ENCODE data around the gene ECM1. TPM values are rescaled to one million over a fixed set of nuclear protein-coding genes. Genes with fewer than 3 reads are reported as not detected.

The ECM1 gene
- total and polyA plus RNA-seq, 2 experiments from 2014 or later: 0.74 to 1.1 TPM

DNA sequence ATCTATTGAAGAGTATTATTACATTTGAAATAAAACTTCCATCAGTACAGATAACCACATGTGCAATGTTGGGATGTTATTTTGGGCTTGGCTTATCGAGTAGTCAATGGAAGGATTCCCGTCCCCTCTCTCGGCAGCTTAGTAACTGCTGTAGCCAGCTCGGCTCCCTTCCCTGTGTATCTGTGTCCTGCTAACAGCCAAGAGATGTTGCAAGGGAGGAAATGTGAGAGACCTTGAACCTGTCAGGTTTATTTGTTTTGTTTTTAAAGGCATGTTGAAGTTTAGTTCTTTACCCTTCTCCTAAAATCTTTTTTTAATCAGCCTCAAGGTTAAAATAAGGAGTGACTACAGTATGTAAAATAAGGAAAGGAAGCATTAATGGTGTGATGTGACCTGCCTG, 34.2 kb upstream of the ECM1 start:
- Histone ChIP-seq H3K9me2 (ENCODE audit: insufficient read depth) (no peaks in the 10 kb centered on the region), H3K4me2 (no peak overlapping the region), H2AFZ (no peak overlapping the region), H3K36me3 (ENCODE audit: insufficient read depth) (peaks cover 12% of the 10 kb centered on the region; the same call in 1 of the 2 replicates), H3F3A (replicated peaks; ENCODE audit: low read depth) (no peaks in the 10 kb centered on the region), H3K27ac (ENCODE audit: low read depth) (peak overlapping the region; percentile 28; the same call in 1 of the 2 replicates), H3K79me2 (replicated peaks; ENCODE audit: insufficient read depth) (no peaks in the 10 kb centered on the region), H3K27me3 (ENCODE audit: insufficient read depth) (no peaks in the 10 kb centered on the region), H3K4me1 (ENCODE audit: insufficient read depth) (0 out of 2 replicates have a peak, but pooled peaks cover 4% of the 10 kb centered on the region), H3K4me3 (no peak overlapping the region), H4K20me1 (replicated peaks; ENCODE audit: insufficient read depth) (no peaks in the 10 kb centered on the region; the same call in 1 of the 2 replicates)
- Mint-ChIP-seq H3K27me3 (ENCODE audit: insufficient read depth, low read depth, poor library complexity) (peaks cover 16% of the 10 kb centered on the region), H3K27ac (no peak overlapping the region), H3K9me3 (no peaks in the 10 kb centered on the region), H3K36me3 (ENCODE audit: low read depth) (peaks cover 35% of the 10 kb centered on the region), H3K4me1 (peaks cover 21% of the 10 kb centered on the region), H3K4me3 (no peak overlapping the region)
- peak; percentile 25 for DNase-seq (ENCODE audit: low spot score)
- no peak for ATAC-seq
- no peak for TF ChIP-seq STAT1 (IDR thresholded peaks at IDR 0.05; ENCODE audit: unreplicated experiment)
- no peak for TF ChIP-seq ZNF114 (CRISPR knock-in tag; IDR thresholded peaks at IDR 0.05)
- TF ChIP-seq, protein P1, sequence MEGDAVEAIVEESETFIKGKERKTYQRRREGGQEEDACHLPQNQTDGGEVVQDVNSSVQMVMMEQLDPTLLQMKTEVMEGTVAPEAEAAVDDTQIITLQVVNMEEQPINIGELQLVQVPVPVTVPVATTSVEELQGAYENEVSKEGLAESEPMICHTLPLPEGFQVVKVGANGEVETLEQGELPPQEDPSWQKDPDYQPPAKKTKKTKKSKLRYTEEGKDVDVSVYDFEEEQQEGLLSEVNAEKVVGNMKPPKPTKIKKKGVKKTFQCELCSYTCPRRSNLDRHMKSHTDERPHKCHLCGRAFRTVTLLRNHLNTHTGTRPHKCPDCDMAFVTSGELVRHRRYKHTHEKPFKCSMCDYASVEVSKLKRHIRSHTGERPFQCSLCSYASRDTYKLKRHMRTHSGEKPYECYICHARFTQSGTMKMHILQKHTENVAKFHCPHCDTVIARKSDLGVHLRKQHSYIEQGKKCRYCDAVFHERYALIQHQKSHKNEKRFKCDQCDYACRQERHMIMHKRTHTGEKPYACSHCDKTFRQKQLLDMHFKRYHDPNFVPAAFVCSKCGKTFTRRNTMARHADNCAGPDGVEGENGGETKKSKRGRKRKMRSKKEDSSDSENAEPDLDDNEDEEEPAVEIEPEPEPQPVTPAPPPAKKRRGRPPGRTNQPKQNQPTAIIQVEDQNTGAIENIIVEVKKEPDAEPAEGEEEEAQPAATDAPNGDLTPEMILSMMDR (conservative IDR thresholded peaks at IDR 0.05; ENCODE audit: low read depth in 2 of 2): no peak
- no peak for TF ChIP-seq POLR2AphosphoS5 (IDR thresholded peaks at IDR 0.05; ENCODE audit: low read depth)

DNA sequence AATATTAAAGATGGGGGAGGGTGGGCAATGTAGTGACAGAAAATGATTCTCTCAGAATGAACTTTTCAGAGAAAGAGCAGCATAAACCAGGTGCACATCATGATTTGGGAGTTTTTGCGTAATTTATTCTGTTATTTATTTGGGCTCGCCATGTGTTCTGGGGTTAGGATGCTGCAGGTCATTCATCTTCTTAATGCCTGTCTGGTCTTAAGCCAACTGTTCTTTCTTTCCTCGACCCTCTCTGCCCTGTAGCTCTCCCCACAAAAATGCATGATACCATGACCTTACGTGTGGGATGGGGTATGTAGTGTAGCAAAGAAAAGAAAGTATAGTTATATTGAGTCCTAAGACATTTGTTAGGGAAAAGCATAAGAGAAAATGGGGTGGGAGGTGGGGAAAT, 33.0 kb upstream of the ECM1 start:
- peaks cover 21% of the 10 kb centered on the region for H3K4me1 Mint-ChIP-seq
- H3K9me2 ChIP-seq (ENCODE audit: insufficient read depth): no peaks in the 10 kb centered on the region
- H3K36me3 ChIP-seq (ENCODE audit: insufficient read depth): peaks cover 12% of the 10 kb centered on the region; the same call in 1 of the 2 replicates
- H3K27me3 ChIP-seq (ENCODE audit: insufficient read depth): no peaks in the 10 kb centered on the region
- H3K4me3 ChIP-seq: no peak overlapping the region
- no peaks in the 10 kb centered on the region for H3K79me2 ChIP-seq (replicated peaks; ENCODE audit: insufficient read depth)
- no peak for DNase-seq (ENCODE audit: low spot score)
- H3K27ac ChIP-seq (ENCODE audit: low read depth): no peak overlapping the region
- no peak overlapping the region for H3K27ac Mint-ChIP-seq
- H3K27me3 Mint-ChIP-seq (ENCODE audit: insufficient read depth, low read depth, poor library complexity): peaks cover 18% of the 10 kb centered on the region
- no peak for ATAC-seq
- H3K4me3 Mint-ChIP-seq: no peak overlapping the region
- no peaks in the 10 kb centered on the region for H3K9me3 Mint-ChIP-seq
- H3F3A ChIP-seq (replicated peaks; ENCODE audit: low read depth): peaks cover 4% of the 10 kb centered on the region; the same call in 1 of the 2 replicates
- H3K36me3 Mint-ChIP-seq (ENCODE audit: low read depth): peaks cover 34% of the 10 kb centered on the region
- no peak overlapping the region for H3K4me2 ChIP-seq
- H4K20me1 ChIP-seq (replicated peaks; ENCODE audit: insufficient read depth): no peaks in the 10 kb centered on the region; the same call in 1 of the 2 replicates
- H2AFZ ChIP-seq: no peak overlapping the region
- H3K4me1 ChIP-seq (ENCODE audit: insufficient read depth): 0 out of 2 replicates have a peak, but pooled peaks cover 4% of the 10 kb centered on the region
- TF ChIP-seq, protein P2, sequence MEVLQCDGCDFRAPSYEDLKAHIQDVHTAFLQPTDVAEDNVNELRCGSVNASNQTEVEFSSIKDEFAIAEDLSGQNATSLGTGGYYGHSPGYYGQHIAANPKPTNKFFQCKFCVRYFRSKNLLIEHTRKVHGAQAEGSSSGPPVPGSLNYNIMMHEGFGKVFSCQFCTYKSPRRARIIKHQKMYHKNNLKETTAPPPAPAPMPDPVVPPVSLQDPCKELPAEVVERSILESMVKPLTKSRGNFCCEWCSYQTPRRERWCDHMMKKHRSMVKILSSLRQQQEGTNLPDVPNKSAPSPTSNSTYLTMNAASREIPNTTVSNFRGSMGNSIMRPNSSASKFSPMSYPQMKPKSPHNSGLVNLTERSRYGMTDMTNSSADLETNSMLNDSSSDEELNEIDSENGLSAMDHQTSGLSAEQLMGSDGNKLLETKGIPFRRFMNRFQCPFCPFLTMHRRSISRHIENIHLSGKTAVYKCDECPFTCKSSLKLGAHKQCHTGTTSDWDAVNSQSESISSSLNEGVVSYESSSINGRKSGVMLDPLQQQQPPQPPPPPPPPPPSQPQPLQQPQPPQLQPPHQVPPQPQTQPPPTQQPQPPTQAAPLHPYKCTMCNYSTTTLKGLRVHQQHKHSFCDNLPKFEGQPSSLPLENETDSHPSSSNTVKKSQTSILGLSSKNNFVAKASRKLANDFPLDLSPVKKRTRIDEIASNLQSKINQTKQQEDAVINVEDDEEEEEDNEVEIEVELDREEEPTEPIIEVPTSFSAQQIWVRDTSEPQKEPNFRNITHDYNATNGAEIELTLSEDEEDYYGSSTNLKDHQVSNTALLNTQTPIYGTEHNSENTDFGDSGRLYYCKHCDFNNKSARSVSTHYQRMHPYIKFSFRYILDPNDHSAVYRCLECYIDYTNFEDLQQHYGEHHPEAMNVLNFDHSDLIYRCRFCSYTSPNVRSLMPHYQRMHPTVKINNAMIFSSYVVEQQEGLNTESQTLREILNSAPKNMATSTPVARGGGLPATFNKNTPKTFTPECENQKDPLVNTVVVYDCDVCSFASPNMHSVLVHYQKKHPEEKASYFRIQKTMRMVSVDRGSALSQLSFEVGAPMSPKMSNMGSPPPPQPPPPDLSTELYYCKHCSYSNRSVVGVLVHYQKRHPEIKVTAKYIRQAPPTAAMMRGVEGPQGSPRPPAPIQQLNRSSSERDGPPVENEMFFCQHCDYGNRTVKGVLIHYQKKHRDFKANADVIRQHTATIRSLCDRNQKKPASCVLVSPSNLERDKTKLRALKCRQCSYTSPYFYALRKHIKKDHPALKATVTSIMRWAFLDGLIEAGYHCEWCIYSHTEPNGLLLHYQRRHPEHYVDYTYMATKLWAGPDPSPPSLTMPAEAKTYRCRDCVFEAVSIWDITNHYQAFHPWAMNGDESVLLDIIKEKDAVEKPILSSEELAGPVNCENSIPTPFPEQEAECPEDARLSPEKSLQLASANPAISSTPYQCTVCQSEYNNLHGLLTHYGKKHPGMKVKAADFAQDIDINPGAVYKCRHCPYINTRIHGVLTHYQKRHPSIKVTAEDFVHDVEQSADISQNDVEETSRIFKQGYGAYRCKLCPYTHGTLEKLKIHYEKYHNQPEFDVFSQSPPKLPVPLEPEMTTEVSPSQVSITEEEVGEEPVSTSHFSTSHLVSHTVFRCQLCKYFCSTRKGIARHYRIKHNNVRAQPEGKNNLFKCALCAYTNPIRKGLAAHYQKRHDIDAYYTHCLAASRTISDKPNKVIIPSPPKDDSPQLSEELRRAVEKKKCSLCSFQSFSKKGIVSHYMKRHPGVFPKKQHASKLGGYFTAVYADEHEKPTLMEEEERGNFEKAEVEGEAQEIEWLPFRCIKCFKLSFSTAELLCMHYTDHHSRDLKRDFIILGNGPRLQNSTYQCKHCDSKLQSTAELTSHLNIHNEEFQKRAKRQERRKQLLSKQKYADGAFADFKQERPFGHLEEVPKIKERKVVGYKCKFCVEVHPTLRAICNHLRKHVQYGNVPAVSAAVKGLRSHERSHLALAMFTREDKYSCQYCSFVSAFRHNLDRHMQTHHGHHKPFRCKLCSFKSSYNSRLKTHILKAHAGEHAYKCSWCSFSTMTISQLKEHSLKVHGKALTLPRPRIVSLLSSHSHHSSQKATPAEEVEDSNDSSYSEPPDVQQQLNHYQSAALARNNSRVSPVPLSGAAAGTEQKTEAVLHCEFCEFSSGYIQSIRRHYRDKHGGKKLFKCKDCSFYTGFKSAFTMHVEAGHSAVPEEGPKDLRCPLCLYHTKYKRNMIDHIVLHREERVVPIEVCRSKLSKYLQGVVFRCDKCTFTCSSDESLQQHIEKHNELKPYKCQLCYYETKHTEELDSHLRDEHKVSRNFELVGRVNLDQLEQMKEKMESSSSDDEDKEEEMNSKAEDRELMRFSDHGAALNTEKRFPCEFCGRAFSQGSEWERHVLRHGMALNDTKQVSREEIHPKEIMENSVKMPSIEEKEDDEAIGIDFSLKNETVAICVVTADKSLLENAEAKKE (CRISPR knock-in tag; IDR thresholded peaks at IDR 0.05): no peak
- TF ChIP-seq STAT1 (IDR thresholded peaks at IDR 0.05; ENCODE audit: unreplicated experiment): no peak
- no peak for TF ChIP-seq ZNF331 (CRISPR knock-in tag; IDR thresholded peaks at IDR 0.05; ENCODE audit: low read depth)
- no peak for TF ChIP-seq POLR2AphosphoS5 (IDR thresholded peaks at IDR 0.05; ENCODE audit: low read depth)
- TF ChIP-seq, protein P3, sequence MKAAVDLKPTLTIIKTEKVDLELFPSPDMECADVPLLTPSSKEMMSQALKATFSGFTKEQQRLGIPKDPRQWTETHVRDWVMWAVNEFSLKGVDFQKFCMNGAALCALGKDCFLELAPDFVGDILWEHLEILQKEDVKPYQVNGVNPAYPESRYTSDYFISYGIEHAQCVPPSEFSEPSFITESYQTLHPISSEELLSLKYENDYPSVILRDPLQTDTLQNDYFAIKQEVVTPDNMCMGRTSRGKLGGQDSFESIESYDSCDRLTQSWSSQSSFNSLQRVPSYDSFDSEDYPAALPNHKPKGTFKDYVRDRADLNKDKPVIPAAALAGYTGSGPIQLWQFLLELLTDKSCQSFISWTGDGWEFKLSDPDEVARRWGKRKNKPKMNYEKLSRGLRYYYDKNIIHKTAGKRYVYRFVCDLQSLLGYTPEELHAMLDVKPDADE (IDR thresholded peaks at IDR 0.05): no peak
- no peak for TF ChIP-seq NANOG (IDR thresholded peaks at IDR 0.05; ENCODE audit: borderline replicate concordance)
- TF ChIP-seq JUNB (IDR thresholded peaks at IDR 0.05; ENCODE audit: unreplicated experiment): no peak
- TF ChIP-seq, protein P1 (conservative IDR thresholded peaks at IDR 0.05; ENCODE audit: low read depth in 2 of 2): no peak
